ENCODE results near the gene CCDC120.

- TF ChIP-seq CTCF (conservative IDR thresholded peaks at IDR 0.05) (no peak), EZH2 (IDR thresholded peaks at IDR 0.05; ENCODE audit: low read depth) (no peak)
Observed at GRCh38 chrX:49029876-49030275, 28.9 kb upstream of the CCDC120 start.
